DOHH2 (cell line): Measurements from ENCODE around the gene BLOC1S4.

Experiments
- H3F3A ChIP-seq: fragments of 200-600 bp; sonication (generic), shearing (Covaris generic); 2 replicates; pipeline ENCODE4 v1.6.0; 2016; ENCODE audit warnings: antibody characterized with exemption, mild to moderate bottlenecking; ENCODE audit not compliant: control insufficient read depth, insufficient read depth
- H3K27ac ChIP-seq: fragments of 200-600 bp; sonication (generic); 2 replicates; pipeline ENCODE4 v1.5.1; 2014; ENCODE audit warnings: low read depth, mild to moderate bottlenecking, low read length, moderate library complexity
- H3K27me3 ChIP-seq: fragments of 200-600 bp; sonication (generic); 2 replicates; pipeline ENCODE4 v1.6.1; 2014; ENCODE audit warnings: mild to moderate bottlenecking, low read length, mixed read lengths; ENCODE audit not compliant: control insufficient read depth
- H3K36me3 ChIP-seq: fragments of 200-600 bp; sonication (generic); 2 replicates; pipeline ENCODE4 v1.6.1; 2014; ENCODE audit warnings: mild to moderate bottlenecking, low read length, moderate library complexity, mixed read lengths; ENCODE audit not compliant: control insufficient read depth
- H3K4me1 ChIP-seq: fragments of 200-600 bp; sonication (generic); 2 replicates; pipeline ENCODE4 v1.6.1; 2014; ENCODE audit warnings: mild to moderate bottlenecking, low read length, mixed read lengths; ENCODE audit not compliant: control insufficient read depth
- H3K4me2 ChIP-seq: fragments of 200-600 bp; sonication (generic); 2 replicates; pipeline ENCODE4 v1.6.0; 2014; ENCODE audit warnings: mild to moderate bottlenecking, low read length, moderate library complexity
- H3K4me3 ChIP-seq: fragments of 200-600 bp; sonication (generic); 2 replicates; pipeline ENCODE4 v1.5.1; 2014; ENCODE audit warnings: mild to moderate bottlenecking, low read length, mixed read lengths
- H3K79me2 ChIP-seq: fragments of 200-600 bp; sonication (generic); 2 replicates; pipeline ENCODE4 v1.6.1; 2014; ENCODE audit warnings: mild to moderate bottlenecking, low read length, mixed read lengths; ENCODE audit not compliant: control insufficient read depth
- H3K9me2 ChIP-seq: fragments of 200-600 bp; sonication (generic); replicated peaks from 2 replicates; pipeline ENCODE4 v1.6.1; 2014; ENCODE audit warnings: mild to moderate bottlenecking, low read length, mixed read lengths; ENCODE audit not compliant: control insufficient read depth
- H3K9me3 ChIP-seq: fragments of 200-600 bp; sonication (generic); 2 replicates; pipeline ENCODE4 v1.6.1; 2014; ENCODE audit warnings: antibody characterized with exemption, low read length, mixed read lengths; ENCODE audit not compliant: control insufficient read depth, insufficient read depth
- H4K20me1 ChIP-seq: fragments of 200-600 bp; sonication (generic); 2 replicates; pipeline ENCODE4 v1.6.0; 2014; ENCODE audit warnings: low read depth, mild to moderate bottlenecking, antibody characterized with exemption, low read length, moderate library complexity; ENCODE audit not compliant: control insufficient read depth, insufficient read depth
- EZH2phosphoT487 ChIP-seq: fragments of 200-600 bp; sonication (generic); IDR thresholded peaks from 2 replicates; pipeline ENCODE4 v1.6.1; 2017; ENCODE audit warnings: borderline replicate concordance, mild to moderate bottlenecking, antibody characterized with exemption, low read length, moderate library complexity, mixed read lengths
- TF ChIP-seq, protein P1 (sequence below): fragments of 200-600 bp; sonication (generic); IDR thresholded peaks from one replicate; pipeline ENCODE4 v1.5.1; 2014; ENCODE audit warnings: antibody characterized with exemption, mild to moderate bottlenecking, low read depth, low read length; ENCODE audit not compliant: poor library complexity, severe bottlenecking

BLOC1S4 gene

GRCh38 chr4:6750286-6751221, 34.6 kb downstream of the BLOC1S4 start:
- Histone ChIP-seq H3F3A (no peaks in the 10 kb centered on the region), H3K9me2 (no peaks in the 10 kb centered on the region), H4K20me1 (no peaks in the 10 kb centered on the region), H3K79me2 (no peaks in the 10 kb centered on the region), H3K9me3 (no peaks in the 10 kb centered on the region), H3K27me3 (no peaks in the 10 kb centered on the region), H3K27ac (no peak overlapping the region), H3K4me3 (no peak overlapping the region), H3K4me2 (no peak overlapping the region), H3K36me3 (no peaks in the 10 kb centered on the region), H3K4me1 (no peaks in the 10 kb centered on the region)
- TF ChIP-seq EZH2phosphoT487: no peak
- TF ChIP-seq, protein P1, sequence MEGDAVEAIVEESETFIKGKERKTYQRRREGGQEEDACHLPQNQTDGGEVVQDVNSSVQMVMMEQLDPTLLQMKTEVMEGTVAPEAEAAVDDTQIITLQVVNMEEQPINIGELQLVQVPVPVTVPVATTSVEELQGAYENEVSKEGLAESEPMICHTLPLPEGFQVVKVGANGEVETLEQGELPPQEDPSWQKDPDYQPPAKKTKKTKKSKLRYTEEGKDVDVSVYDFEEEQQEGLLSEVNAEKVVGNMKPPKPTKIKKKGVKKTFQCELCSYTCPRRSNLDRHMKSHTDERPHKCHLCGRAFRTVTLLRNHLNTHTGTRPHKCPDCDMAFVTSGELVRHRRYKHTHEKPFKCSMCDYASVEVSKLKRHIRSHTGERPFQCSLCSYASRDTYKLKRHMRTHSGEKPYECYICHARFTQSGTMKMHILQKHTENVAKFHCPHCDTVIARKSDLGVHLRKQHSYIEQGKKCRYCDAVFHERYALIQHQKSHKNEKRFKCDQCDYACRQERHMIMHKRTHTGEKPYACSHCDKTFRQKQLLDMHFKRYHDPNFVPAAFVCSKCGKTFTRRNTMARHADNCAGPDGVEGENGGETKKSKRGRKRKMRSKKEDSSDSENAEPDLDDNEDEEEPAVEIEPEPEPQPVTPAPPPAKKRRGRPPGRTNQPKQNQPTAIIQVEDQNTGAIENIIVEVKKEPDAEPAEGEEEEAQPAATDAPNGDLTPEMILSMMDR: no peak

GRCh38 chr4:6751611-6752485, 35.9 kb downstream of the BLOC1S4 start:
- Histone ChIP-seq H3K9me2 (no peaks in the 10 kb centered on the region), H3K9me3 (no peaks in the 10 kb centered on the region), H3K4me3 (no peak overlapping the region), H3K4me1 (no peaks in the 10 kb centered on the region), H3K36me3 (no peaks in the 10 kb centered on the region), H3K79me2 (no peaks in the 10 kb centered on the region), H3F3A (no peaks in the 10 kb centered on the region), H3K27me3 (no peaks in the 10 kb centered on the region), H3K27ac (no peak overlapping the region), H4K20me1 (no peaks in the 10 kb centered on the region), H3K4me2 (no peak overlapping the region)
- TF ChIP-seq EZH2phosphoT487: no peak
- TF ChIP-seq, protein P1: no peak

DNA sequence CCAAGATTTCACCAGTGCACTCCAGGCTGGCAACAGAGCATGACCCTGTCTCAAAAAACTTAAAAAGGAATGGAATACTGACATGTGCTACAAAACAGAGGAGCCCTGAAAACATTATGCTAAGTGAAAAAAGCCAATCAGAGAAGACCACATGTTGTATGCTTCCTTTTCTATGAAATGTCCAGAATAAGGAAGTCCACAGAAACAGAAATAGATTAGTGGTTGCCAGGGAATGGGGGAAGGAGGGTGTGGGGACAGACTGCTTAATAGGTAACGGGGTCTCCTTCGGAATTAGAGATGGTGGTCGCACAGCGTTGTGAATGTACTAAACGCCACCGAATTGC, 36.5 kb downstream of the BLOC1S4 start:
- H3K4me3 ChIP-seq: no peak overlapping the region
- H3K36me3 ChIP-seq: no peaks in the 10 kb centered on the region
- no peaks in the 10 kb centered on the region for H3K27me3 ChIP-seq
- H3F3A ChIP-seq: no peaks in the 10 kb centered on the region
- H3K9me2 ChIP-seq: no peaks in the 10 kb centered on the region
- H3K9me3 ChIP-seq: no peaks in the 10 kb centered on the region
- no peak overlapping the region for H3K4me2 ChIP-seq
- TF ChIP-seq, protein P1: no peak
- no peak for TF ChIP-seq EZH2phosphoT487
- H3K79me2 ChIP-seq: no peaks in the 10 kb centered on the region
- H3K27ac ChIP-seq: no peak overlapping the region
- no peaks in the 10 kb centered on the region for H3K4me1 ChIP-seq
- H4K20me1 ChIP-seq: no peaks in the 10 kb centered on the region
